ENCODE results near the gene TEAD4. TPM values are rescaled to one million over a fixed set of nuclear protein-coding genes. Genes with fewer than 3 reads are reported as not detected.

The TEAD4 gene
- total and polyA plus RNA-seq, 4 donors, result 0.79 to 3.8 (median 2.8) TPM

DNA sequence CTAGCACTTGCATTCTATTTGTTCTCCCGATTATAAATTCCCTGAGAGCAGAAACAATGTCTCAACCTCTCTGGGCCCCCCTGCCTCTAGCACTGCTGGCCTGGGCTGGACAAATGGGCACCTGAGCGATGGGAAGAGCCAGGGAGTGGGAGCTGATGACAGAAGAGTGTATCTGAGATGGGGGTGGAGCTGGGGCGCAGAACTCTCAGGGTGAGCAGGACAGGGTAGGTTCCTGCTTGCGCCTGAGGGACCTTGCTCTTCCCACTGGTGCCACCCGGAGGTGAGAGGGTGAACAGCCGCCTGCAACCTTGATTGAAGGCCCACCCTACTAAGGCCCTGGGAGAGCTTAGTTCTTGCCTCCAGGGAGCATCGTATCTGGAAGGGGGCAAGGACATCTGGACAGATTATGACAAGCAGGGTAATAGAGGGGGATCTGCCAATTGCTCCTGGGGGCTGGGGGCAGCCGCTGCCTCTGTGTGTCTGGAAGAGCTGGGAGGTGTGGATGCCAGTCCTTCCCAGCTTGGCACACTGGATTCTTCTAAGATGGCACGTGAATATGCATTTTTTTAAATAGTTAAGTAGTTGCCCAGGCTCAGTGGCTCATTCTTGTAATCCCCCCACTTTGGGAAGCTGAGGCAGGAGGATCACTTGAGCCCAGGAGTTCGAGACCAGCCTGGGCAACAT, 75.0 kb downstream of the TEAD4 start:
- 45% methylated on average over 10 of the region's 10 CpGs for WGBS
- no peaks in the 10 kb centered on the region for H3K27me3 ChIP-seq (ENCODE audit: control insufficient read depth in 4 of 4, insufficient read depth in 4 of 4, low read length in 3 of 4)
- H3K4me3 ChIP-seq (ENCODE audit: low read depth in 1 of 3, low read length in 3 of 3), result no peak overlapping the region
- H3K36me3 ChIP-seq (ENCODE audit: control insufficient read depth in 4 of 4, insufficient read depth in 3 of 4, low read depth in 1 of 4, low read length in 3 of 4), result no peaks in the 10 kb centered on the region
- H3K4me1 ChIP-seq (ENCODE audit: control insufficient read depth in 4 of 4, insufficient read depth in 4 of 4, low read length in 3 of 4), result no peaks in the 10 kb centered on the region
- no peak for TF ChIP-seq EGR1 (IDR thresholded peaks at IDR 0.05; ENCODE audit: low read depth in 2 of 2)
- no peak for TF ChIP-seq FOXA2 (IDR thresholded peaks at IDR 0.05)
- TF ChIP-seq TAF1 (conservative IDR thresholded peaks at IDR 0.05), result no peak
- TF ChIP-seq RAD21 (IDR thresholded peaks at IDR 0.05), result peak; percentile 63 to 79
- TF ChIP-seq, protein P1, sequence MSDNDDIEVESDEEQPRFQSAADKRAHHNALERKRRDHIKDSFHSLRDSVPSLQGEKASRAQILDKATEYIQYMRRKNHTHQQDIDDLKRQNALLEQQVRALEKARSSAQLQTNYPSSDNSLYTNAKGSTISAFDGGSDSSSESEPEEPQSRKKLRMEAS (IDR thresholded peaks at IDR 0.05), result no peak
- TF ChIP-seq FOXA1 (IDR thresholded peaks at IDR 0.05), result no peak
- no peak for TF ChIP-seq JUND (IDR thresholded peaks at IDR 0.05)
- TF ChIP-seq, protein P2, sequence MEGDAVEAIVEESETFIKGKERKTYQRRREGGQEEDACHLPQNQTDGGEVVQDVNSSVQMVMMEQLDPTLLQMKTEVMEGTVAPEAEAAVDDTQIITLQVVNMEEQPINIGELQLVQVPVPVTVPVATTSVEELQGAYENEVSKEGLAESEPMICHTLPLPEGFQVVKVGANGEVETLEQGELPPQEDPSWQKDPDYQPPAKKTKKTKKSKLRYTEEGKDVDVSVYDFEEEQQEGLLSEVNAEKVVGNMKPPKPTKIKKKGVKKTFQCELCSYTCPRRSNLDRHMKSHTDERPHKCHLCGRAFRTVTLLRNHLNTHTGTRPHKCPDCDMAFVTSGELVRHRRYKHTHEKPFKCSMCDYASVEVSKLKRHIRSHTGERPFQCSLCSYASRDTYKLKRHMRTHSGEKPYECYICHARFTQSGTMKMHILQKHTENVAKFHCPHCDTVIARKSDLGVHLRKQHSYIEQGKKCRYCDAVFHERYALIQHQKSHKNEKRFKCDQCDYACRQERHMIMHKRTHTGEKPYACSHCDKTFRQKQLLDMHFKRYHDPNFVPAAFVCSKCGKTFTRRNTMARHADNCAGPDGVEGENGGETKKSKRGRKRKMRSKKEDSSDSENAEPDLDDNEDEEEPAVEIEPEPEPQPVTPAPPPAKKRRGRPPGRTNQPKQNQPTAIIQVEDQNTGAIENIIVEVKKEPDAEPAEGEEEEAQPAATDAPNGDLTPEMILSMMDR (IDR thresholded peaks at IDR 0.05; ENCODE audit: low read depth, low read length, missing input control), result peak; percentile 55
- no peaks in the 10 kb centered on the region for H3K9me3 ChIP-seq (ENCODE audit: control insufficient read depth in 4 of 4, low read length in 3 of 4)
- DNase-seq (ENCODE audit: low spot score), result peak; percentile 69
- H3K27ac ChIP-seq (ENCODE audit: low read depth in 1 of 2, low read length in 2 of 2), result no peak overlapping the region
- H3K9ac ChIP-seq (ENCODE audit: low read depth in 1 of 2, low read length in 2 of 2), result no peak overlapping the region

DNA sequence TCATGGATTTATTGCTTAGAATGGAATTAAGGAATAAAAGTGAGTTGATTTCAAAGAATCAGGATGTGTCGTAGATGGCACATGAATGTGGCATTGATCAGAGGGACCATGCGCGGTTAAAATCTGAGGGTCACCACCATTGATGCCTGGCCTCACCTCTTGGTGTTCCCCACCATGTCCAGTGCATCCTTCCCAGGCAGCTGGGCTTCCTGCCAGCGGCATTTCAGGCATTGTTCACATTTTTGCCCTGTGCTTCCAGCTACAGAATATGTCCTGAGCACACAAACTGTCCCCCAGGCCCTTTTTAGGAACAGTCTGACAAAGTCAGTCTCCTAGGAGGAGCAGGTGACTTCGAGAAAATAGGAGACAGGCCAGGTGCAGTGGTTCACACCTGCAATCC, 76.0 kb downstream of the TEAD4 start:
- H3K36me3 ChIP-seq (ENCODE audit: control insufficient read depth in 4 of 4, insufficient read depth in 3 of 4, low read depth in 1 of 4, low read length in 3 of 4), result no peaks in the 10 kb centered on the region

DNA sequence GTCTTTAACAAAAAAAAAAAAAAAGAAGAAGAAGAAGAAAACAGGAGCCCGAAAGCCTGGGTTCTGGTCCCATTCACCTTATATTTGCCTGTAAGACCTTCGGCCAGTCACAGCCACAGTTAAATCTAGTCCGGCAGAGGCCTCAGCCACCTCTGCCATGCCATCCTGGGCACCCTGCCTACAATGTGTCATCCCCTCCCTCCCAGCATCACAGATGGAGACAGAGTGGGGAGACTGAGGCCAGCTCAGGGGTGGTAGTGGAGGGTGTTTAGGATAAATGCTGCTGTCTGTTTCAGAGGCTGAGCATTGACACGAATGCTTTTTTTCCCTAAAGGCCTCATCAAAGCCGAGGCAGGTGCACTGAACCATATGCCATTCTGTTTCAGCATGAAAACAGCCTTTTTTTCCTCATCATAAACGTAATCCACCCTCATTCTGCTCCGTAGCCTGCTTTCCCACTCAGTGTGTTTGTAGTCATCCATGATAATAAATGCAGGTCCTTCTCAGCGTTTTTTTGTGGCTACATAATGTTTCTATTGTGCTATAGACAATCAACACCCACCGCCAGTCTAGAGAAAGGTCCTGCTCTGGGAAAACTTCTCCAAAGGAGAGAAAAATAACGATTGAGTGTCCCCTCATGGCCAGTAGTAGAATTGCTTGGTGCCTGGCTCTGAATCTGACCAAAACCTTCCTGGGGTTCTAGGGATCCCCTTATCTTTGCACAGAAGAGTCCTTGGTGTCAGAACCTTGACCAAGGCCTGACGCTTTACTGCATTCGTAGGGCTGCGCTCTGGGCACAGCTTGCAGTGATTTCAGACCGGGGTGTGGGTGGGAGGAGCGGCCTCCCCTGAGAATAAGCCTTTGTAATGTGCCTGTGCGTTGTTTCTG, 76.9 kb downstream of the TEAD4 start:
- H3K27me3 ChIP-seq (ENCODE audit: control insufficient read depth in 4 of 4, insufficient read depth in 4 of 4, low read length in 3 of 4), result no peaks in the 10 kb centered on the region
- H3K27ac ChIP-seq (ENCODE audit: low read depth in 1 of 2, low read length in 2 of 2), result no peak overlapping the region
- WGBS, result 85% methylated on average over 16 of the region's 16 CpGs
- H3K4me1 ChIP-seq (ENCODE audit: control insufficient read depth in 4 of 4, insufficient read depth in 4 of 4, low read length in 3 of 4), result no peaks in the 10 kb centered on the region
- H3K36me3 ChIP-seq (ENCODE audit: control insufficient read depth in 4 of 4, insufficient read depth in 3 of 4, low read depth in 1 of 4, low read length in 3 of 4), result no peaks in the 10 kb centered on the region
- H3K4me3 ChIP-seq (ENCODE audit: low read depth in 1 of 3, low read length in 3 of 3), result no peak overlapping the region
- H3K9ac ChIP-seq (ENCODE audit: low read depth in 1 of 2, low read length in 2 of 2), result no peak overlapping the region
- TF ChIP-seq EGR1 (IDR thresholded peaks at IDR 0.05; ENCODE audit: low read depth in 2 of 2), result no peak
- TF ChIP-seq HNF4A (conservative IDR thresholded peaks at IDR 0.05), result no peak
- TF ChIP-seq RXRA (IDR thresholded peaks at IDR 0.05), result no peak
- TF ChIP-seq RAD21 (IDR thresholded peaks at IDR 0.05), result peak in 1 of 2 donors; percentile 15
- no peaks in the 10 kb centered on the region for H3K9me3 ChIP-seq (ENCODE audit: control insufficient read depth in 4 of 4, low read length in 3 of 4)
- no peak for DNase-seq (ENCODE audit: low spot score)

More for the DNA sequence above, 76.0 kb downstream of the TEAD4 start:
- Histone ChIP-seq H3K4me1 (ENCODE audit: control insufficient read depth in 4 of 4, insufficient read depth in 4 of 4, low read length in 3 of 4) (no peaks in the 10 kb centered on the region), H3K9me3 (ENCODE audit: control insufficient read depth in 4 of 4, low read length in 3 of 4) (no peaks in the 10 kb centered on the region), H3K9ac (ENCODE audit: low read depth in 1 of 2, low read length in 2 of 2) (no peak overlapping the region), H3K4me3 (ENCODE audit: low read depth in 1 of 3, low read length in 3 of 3) (no peak overlapping the region), H3K27ac (ENCODE audit: low read depth in 1 of 2, low read length in 2 of 2) (no peak overlapping the region), H3K27me3 (ENCODE audit: control insufficient read depth in 4 of 4, insufficient read depth in 4 of 4, low read length in 3 of 4) (no peaks in the 10 kb centered on the region)
- no peak for DNase-seq (ENCODE audit: low spot score)
- 88% methylated on average over 5 of the region's 5 CpGs for WGBS
- no peak for TF ChIP-seq TAF1 (conservative IDR thresholded peaks at IDR 0.05)
- TF ChIP-seq JUND (IDR thresholded peaks at IDR 0.05), result no peak
- TF ChIP-seq, protein P3, sequence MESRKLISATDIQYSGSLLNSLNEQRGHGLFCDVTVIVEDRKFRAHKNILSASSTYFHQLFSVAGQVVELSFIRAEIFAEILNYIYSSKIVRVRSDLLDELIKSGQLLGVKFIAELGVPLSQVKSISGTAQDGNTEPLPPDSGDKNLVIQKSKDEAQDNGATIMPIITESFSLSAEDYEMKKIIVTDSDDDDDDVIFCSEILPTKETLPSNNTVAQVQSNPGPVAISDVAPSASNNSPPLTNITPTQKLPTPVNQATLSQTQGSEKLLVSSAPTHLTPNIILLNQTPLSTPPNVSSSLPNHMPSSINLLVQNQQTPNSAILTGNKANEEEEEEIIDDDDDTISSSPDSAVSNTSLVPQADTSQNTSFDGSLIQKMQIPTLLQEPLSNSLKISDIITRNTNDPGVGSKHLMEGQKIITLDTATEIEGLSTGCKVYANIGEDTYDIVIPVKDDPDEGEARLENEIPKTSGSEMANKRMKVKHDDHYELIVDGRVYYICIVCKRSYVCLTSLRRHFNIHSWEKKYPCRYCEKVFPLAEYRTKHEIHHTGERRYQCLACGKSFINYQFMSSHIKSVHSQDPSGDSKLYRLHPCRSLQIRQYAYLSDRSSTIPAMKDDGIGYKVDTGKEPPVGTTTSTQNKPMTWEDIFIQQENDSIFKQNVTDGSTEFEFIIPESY (IDR thresholded peaks at IDR 0.05), result no peak
- TF ChIP-seq HNF4G (IDR thresholded peaks at IDR 0.05), result no peak

Data from liver (tissue), 9 donors.